ENCODE results near the gene HDAC4. TPM values are rescaled to one million over a fixed set of nuclear protein-coding genes. Genes with fewer than 3 reads are reported as not detected.

Gene HDAC4
- total RNA-seq, 4 donors from 2014 or later, result 68.0 to 123 (median 86.5) TPM

DNA sequence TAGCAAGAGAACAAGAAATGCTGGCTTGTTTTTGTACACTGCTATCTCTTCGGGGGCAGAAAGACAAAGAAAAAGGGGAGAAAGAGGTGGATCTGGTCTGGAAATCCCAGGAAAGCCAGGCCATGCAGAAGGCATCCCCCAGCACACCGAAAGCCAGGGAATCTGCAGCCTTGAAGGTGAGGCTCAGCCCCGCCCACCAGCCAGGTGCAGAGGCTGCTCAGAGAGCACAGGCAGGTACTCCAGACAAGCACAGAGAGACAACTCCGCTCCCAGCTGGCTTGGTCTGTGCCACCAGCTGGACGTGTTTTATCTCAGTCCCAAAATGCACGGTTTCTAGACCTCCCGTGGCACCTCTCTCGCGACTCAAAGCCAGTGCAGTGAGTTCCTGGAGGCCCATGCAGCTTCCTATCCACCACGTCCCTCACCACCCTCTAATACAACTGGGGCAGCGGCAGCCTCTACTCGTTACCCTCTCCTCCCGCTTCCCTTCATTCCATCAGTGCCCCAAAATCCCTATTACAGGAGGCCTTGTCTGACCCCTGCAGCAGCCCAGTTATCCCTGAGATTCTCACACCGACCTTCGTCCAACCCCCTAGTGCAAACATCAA lies 62.8 kb downstream of the HDAC4 start:
- TF ChIP-seq, protein P1, sequence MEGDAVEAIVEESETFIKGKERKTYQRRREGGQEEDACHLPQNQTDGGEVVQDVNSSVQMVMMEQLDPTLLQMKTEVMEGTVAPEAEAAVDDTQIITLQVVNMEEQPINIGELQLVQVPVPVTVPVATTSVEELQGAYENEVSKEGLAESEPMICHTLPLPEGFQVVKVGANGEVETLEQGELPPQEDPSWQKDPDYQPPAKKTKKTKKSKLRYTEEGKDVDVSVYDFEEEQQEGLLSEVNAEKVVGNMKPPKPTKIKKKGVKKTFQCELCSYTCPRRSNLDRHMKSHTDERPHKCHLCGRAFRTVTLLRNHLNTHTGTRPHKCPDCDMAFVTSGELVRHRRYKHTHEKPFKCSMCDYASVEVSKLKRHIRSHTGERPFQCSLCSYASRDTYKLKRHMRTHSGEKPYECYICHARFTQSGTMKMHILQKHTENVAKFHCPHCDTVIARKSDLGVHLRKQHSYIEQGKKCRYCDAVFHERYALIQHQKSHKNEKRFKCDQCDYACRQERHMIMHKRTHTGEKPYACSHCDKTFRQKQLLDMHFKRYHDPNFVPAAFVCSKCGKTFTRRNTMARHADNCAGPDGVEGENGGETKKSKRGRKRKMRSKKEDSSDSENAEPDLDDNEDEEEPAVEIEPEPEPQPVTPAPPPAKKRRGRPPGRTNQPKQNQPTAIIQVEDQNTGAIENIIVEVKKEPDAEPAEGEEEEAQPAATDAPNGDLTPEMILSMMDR (IDR thresholded peaks at IDR 0.05), result no peak
- TF ChIP-seq EP300 (IDR thresholded peaks at IDR 0.05), result no peak
- no peak for TF ChIP-seq POLR2A (IDR thresholded peaks at IDR 0.05)
- Histone ChIP-seq H3K4me1 (peaks cover 0 to 11% (median 0%) of the 10 kb centered on the region in 4 donors), H3K9me3 (no peaks in the 10 kb centered on the region), H3K27ac (no peak overlapping the region), H3K27me3 (no peaks in the 10 kb centered on the region), H3K36me3 (peaks cover 0 to 9% (median 0%) of the 10 kb centered on the region in 3 donors), H3K4me3 (no peak overlapping the region)
- DNase-seq (ENCODE audit: low spot score in 2 of 2), result no peak
- WGBS, 2 donors, result 83 to 84% methylated on average over 15 of the region's 15 CpGs

- Histone ChIP-seq H3K9me3 (no peaks in the 10 kb centered on the region), H3K4me1 (peaks cover 0 to 11% (median 0%) of the 10 kb centered on the region in 4 donors), H3K36me3 (peaks cover 0 to 6% (median 0%) of the 10 kb centered on the region in 3 donors), H3K27me3 (no peaks in the 10 kb centered on the region), H3K4me3 (no peak overlapping the region), H3K27ac (no peak overlapping the region)
- DNase-seq (ENCODE audit: low spot score in 2 of 2), result no peak
- WGBS, 2 donors, result 83 to 85% methylated on average over 28 of the region's 28 CpGs
- TF ChIP-seq EP300 (IDR thresholded peaks at IDR 0.05) (no peak), POLR2A (IDR thresholded peaks at IDR 0.05) (no peak)
- TF ChIP-seq, protein P1 (IDR thresholded peaks at IDR 0.05), result no peak
Observed at GRCh38 chr2:239337122-239337876, 63.5 kb downstream of the HDAC4 start.

DNA sequence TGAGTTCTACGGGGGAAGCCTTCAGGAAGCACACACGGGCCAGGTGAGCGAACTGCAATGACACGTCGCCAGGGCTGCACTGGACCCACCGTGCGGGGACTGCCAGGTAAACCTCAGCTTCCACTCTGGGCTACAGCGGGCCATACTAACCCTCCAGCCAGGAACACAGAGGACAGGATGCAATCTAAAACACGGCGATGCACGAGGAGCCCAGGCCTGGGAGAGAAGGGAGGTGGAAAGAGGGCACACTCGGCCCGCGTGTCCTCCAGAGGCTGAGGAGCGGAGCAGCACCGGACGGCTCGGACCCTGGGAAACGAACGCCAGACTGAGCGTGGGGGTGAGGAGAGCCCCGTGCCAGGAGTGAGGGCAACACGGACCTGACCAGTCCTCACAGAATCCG lies 69.3 kb downstream of the HDAC4 start:
- Histone ChIP-seq H3K27ac (no peak overlapping the region), H3K9me3 (no peaks in the 10 kb centered on the region), H3K36me3 (no peaks in the 10 kb centered on the region), H3K4me1 (peaks cover 0 to 47% (median 30%) of the 10 kb centered on the region in 4 donors), H3K4me3 (no peak overlapping the region), H3K27me3 (no peaks in the 10 kb centered on the region)
- WGBS, 2 donors, result 89 to 92% methylated on average over 23 to 24 of the region's 24 CpGs
- DNase-seq (ENCODE audit: low spot score in 2 of 2), result no peak
- TF ChIP-seq POLR2A (IDR thresholded peaks at IDR 0.05) (no peak), EP300 (IDR thresholded peaks at IDR 0.05) (no peak)

- Histone ChIP-seq H3K27ac (no peak overlapping the region), H3K27me3 (no peaks in the 10 kb centered on the region), H3K9me3 (no peaks in the 10 kb centered on the region), H3K4me1 (peaks cover 0 to 49% (median 31%) of the 10 kb centered on the region in 4 donors), H3K36me3 (no peaks in the 10 kb centered on the region), H3K4me3 (no peak overlapping the region)
- no peak for DNase-seq (ENCODE audit: low spot score in 2 of 2)
- TF ChIP-seq EP300 (IDR thresholded peaks at IDR 0.05), result no peak
- 86 to 93% methylated on average over 14 of the region's 14 CpGs for WGBS, 2 donors
Observed at GRCh38 chr2:239330836-239331235, 70.0 kb downstream of the HDAC4 start.

DNA sequence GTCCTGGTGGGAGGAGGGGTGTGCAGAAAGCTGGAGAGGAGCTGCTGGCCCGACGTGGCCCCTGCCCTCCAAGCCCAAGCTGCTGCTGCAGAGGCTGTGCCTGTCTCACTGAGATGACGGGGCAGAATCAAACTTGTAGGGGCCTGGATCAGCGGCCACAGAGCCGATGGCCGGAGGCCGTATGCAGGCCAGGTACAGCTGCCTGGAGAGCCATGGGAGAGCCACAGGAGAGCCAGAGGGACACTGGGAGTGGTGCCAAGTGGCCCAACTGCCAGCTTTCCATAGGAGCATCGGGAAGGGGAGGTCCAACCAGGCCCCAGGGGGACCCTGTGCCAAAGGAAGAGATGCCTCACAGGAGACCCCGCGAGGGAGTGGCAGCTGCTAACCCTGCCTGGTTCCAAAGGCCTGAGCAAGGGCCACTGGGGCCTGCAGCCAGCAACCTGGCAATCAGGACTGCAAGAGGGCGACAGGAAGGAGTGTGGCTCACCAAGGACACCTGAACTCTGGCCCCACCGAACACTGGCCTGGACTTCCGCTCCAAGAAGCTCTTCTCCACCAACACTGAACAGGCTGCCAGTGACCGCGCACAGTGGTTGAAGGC lies 70.7 kb downstream of the HDAC4 start:
- H3K27me3 ChIP-seq, result no peaks in the 10 kb centered on the region
- TF ChIP-seq EP300 (IDR thresholded peaks at IDR 0.05) (no peak), POLR2A (IDR thresholded peaks at IDR 0.05) (no peak)
- TF ChIP-seq, protein P1 (IDR thresholded peaks at IDR 0.05), result no peak
- peak overlapping the region; percentile 53 to 87 (median 73) for H3K27ac ChIP-seq
- H3K4me3 ChIP-seq, result no peak overlapping the region
- peaks cover 0 to 53% (median 31%) of the 10 kb centered on the region in 4 donors for H3K4me1 ChIP-seq
- WGBS, 2 donors, result 70 to 74% methylated on average over 13 to 15 of the region's 15 CpGs
- H3K9me3 ChIP-seq, result no peaks in the 10 kb centered on the region
- DNase-seq (ENCODE audit: low spot score in 2 of 2), result no peak
- no peaks in the 10 kb centered on the region for H3K36me3 ChIP-seq

All from tibial nerve (tissue), 4 donors.